Measurements from ENCODE around the gene CPSF3. TPM values are rescaled to one million over a fixed set of nuclear protein-coding genes. Genes with fewer than 3 reads are reported as not detected.

CPSF3 gene
- total and polyA plus RNA-seq, 2 experiments from 2014 or later, result 39.6 to 40.3 TPM

- H3F3A ChIP-seq (ENCODE audit: insufficient read depth), result peaks cover 60% of the 10 kb centered on the region
- no peaks in the 10 kb centered on the region for H4K20me1 ChIP-seq (ENCODE audit: insufficient read depth)
- no peak overlapping the region for H3K4me2 ChIP-seq (ENCODE audit: unreplicated experiment)
- WGBS, 2 experiments (ENCODE audit: low coverage in 1 of 2, low lambda C conversion rate in 2 of 2, missing lambda C conversion rate in 2 of 2), result 57 to 60% methylated on average over 4 of the region's 4 CpGs
- peaks cover 12% of the 10 kb centered on the region; the same call in 1 of the 2 replicates for H3K4me1 ChIP-seq (ENCODE audit: insufficient read depth)
- no peak overlapping the region for H3K27ac ChIP-seq
- in situ Hi-C loops (cut with MboI), result no loop called here
- H3K79me2 ChIP-seq (ENCODE audit: insufficient read depth), result peaks cover 25% of the 10 kb centered on the region; the same call in 1 of the 2 replicates
- no peaks in the 10 kb centered on the region for H3K9me2 ChIP-seq (ENCODE audit: insufficient read depth)
- TF ChIP-seq EZH2 (IDR thresholded peaks at IDR 0.05; ENCODE audit: insufficient read depth, poor library complexity, severe bottlenecking) (no peak), EZH2phosphoT487 (IDR thresholded peaks at IDR 0.05; ENCODE audit: insufficient read depth, low read depth) (no peak)
- DNase-seq, result no peak
- H3K9me3 ChIP-seq (ENCODE audit: low read depth), result no peaks in the 10 kb centered on the region
- H2AFZ ChIP-seq, result no peak overlapping the region
- no peak overlapping the region for H3K4me3 ChIP-seq
- H3K36me3 ChIP-seq (ENCODE audit: low read depth), result peaks cover 43% of the 10 kb centered on the region
- no peak overlapping the region for H3K9ac ChIP-seq
- no peaks in the 10 kb centered on the region for H3K27me3 ChIP-seq (replicated peaks; ENCODE audit: insufficient read depth)
Measured at GRCh38 chr2:9404451-9404850, 19.0 kb upstream of the CPSF3 start.

- no peaks in the 10 kb centered on the region for H3K9me3 ChIP-seq (ENCODE audit: low read depth)
- in situ Hi-C loops (cut with MboI), result no loop called here
- H3K9me2 ChIP-seq (ENCODE audit: insufficient read depth), result no peaks in the 10 kb centered on the region
- peaks cover 27% of the 10 kb centered on the region; the same call in 1 of the 2 replicates for H3K79me2 ChIP-seq (ENCODE audit: insufficient read depth)
- H2AFZ ChIP-seq, result no peak overlapping the region
- TF ChIP-seq EZH2phosphoT487 (IDR thresholded peaks at IDR 0.05; ENCODE audit: insufficient read depth, low read depth), result no peak
- no peak for TF ChIP-seq EZH2 (IDR thresholded peaks at IDR 0.05; ENCODE audit: insufficient read depth, poor library complexity, severe bottlenecking)
- H3K4me1 ChIP-seq (ENCODE audit: insufficient read depth), result peaks cover 12% of the 10 kb centered on the region; the same call in 1 of the 2 replicates
- H3K9ac ChIP-seq, result no peak overlapping the region
- H3K4me3 ChIP-seq, result no peak overlapping the region
- no peak overlapping the region for H3K4me2 ChIP-seq (ENCODE audit: unreplicated experiment)
- 95 to 100% methylated on average over 2 of the region's 2 CpGs for WGBS, 2 experiments (ENCODE audit: low coverage in 1 of 2, low lambda C conversion rate in 2 of 2, missing lambda C conversion rate in 2 of 2)
- H3K27me3 ChIP-seq (replicated peaks; ENCODE audit: insufficient read depth), result no peaks in the 10 kb centered on the region
- peaks cover 70% of the 10 kb centered on the region for H3F3A ChIP-seq (ENCODE audit: insufficient read depth)
- DNase-seq, result peak; percentile 41
- H4K20me1 ChIP-seq (ENCODE audit: insufficient read depth), result no peaks in the 10 kb centered on the region
- peaks cover 52% of the 10 kb centered on the region for H3K36me3 ChIP-seq (ENCODE audit: low read depth)
- H3K27ac ChIP-seq, result no peak overlapping the region
Measured at GRCh38 chr2:9405636-9406035, 17.8 kb upstream of the CPSF3 start.

- DNase-seq, result no peak
- in situ Hi-C loops (cut with MboI), result no loop called here
Measured at GRCh38 chr2:9406529-9407362, 16.7 kb upstream of the CPSF3 start.

GRCh38 chr2:9407363-9407811 is 16.1 kb upstream of the CPSF3 start:
- TF ChIP-seq EZH2 (IDR thresholded peaks at IDR 0.05; ENCODE audit: insufficient read depth, poor library complexity, severe bottlenecking), result no peak
- no peak for TF ChIP-seq EZH2phosphoT487 (IDR thresholded peaks at IDR 0.05; ENCODE audit: insufficient read depth, low read depth)
- Histone ChIP-seq H4K20me1 (ENCODE audit: insufficient read depth) (no peaks in the 10 kb centered on the region), H3K27me3 (replicated peaks; ENCODE audit: insufficient read depth) (no peaks in the 10 kb centered on the region), H3F3A (ENCODE audit: insufficient read depth) (peaks cover 63% of the 10 kb centered on the region), H3K79me2 (ENCODE audit: insufficient read depth) (peaks cover 39% of the 10 kb centered on the region), H3K36me3 (ENCODE audit: low read depth) (peaks cover 66% of the 10 kb centered on the region), H3K9ac (no peak overlapping the region), H3K27ac (no peak overlapping the region), H3K9me3 (ENCODE audit: low read depth) (no peaks in the 10 kb centered on the region), H3K4me3 (no peak overlapping the region), H2AFZ (no peak overlapping the region), H3K4me2 (ENCODE audit: unreplicated experiment) (no peak overlapping the region), H3K4me1 (ENCODE audit: insufficient read depth) (peaks cover 12% of the 10 kb centered on the region; the same call in 1 of the 2 replicates), H3K9me2 (ENCODE audit: insufficient read depth) (no peaks in the 10 kb centered on the region)
- DNase-seq, result no peak
- 86 to 89% methylated on average over 8 of the region's 8 CpGs for WGBS, 2 experiments (ENCODE audit: low coverage in 1 of 2, low lambda C conversion rate in 2 of 2, missing lambda C conversion rate in 2 of 2)
- in situ Hi-C loops (cut with MboI), result no loop called here

More at GRCh38 chr2:9406529-9407362, 16.7 kb upstream of the CPSF3 start:
- Histone ChIP-seq H3K9me3 (ENCODE audit: low read depth) (no peaks in the 10 kb centered on the region), H3K79me2 (ENCODE audit: insufficient read depth) (peaks cover 33% of the 10 kb centered on the region), H4K20me1 (ENCODE audit: insufficient read depth) (no peaks in the 10 kb centered on the region), H3K4me2 (ENCODE audit: unreplicated experiment) (no peak overlapping the region), H3F3A (ENCODE audit: insufficient read depth) (peaks cover 70% of the 10 kb centered on the region), H3K27ac (no peak overlapping the region), H3K27me3 (replicated peaks; ENCODE audit: insufficient read depth) (no peaks in the 10 kb centered on the region), H3K4me1 (ENCODE audit: insufficient read depth) (peaks cover 12% of the 10 kb centered on the region; the same call in 1 of the 2 replicates), H2AFZ (no peak overlapping the region), H3K4me3 (no peak overlapping the region), H3K9ac (no peak overlapping the region), H3K9me2 (ENCODE audit: insufficient read depth) (no peaks in the 10 kb centered on the region), H3K36me3 (ENCODE audit: low read depth) (peaks cover 63% of the 10 kb centered on the region)
- TF ChIP-seq EZH2 (IDR thresholded peaks at IDR 0.05; ENCODE audit: insufficient read depth, poor library complexity, severe bottlenecking), result no peak
- no peak for TF ChIP-seq EZH2phosphoT487 (IDR thresholded peaks at IDR 0.05; ENCODE audit: insufficient read depth, low read depth)
- WGBS, 2 experiments (ENCODE audit: low coverage in 1 of 2, low lambda C conversion rate in 2 of 2, missing lambda C conversion rate in 2 of 2), result 88 to 90% methylated on average over 13 of the region's 13 CpGs

Data from GM23248 (cell line).